ENCODE results near the gene PLXNB2.

Gene PLXNB2

DNA sequence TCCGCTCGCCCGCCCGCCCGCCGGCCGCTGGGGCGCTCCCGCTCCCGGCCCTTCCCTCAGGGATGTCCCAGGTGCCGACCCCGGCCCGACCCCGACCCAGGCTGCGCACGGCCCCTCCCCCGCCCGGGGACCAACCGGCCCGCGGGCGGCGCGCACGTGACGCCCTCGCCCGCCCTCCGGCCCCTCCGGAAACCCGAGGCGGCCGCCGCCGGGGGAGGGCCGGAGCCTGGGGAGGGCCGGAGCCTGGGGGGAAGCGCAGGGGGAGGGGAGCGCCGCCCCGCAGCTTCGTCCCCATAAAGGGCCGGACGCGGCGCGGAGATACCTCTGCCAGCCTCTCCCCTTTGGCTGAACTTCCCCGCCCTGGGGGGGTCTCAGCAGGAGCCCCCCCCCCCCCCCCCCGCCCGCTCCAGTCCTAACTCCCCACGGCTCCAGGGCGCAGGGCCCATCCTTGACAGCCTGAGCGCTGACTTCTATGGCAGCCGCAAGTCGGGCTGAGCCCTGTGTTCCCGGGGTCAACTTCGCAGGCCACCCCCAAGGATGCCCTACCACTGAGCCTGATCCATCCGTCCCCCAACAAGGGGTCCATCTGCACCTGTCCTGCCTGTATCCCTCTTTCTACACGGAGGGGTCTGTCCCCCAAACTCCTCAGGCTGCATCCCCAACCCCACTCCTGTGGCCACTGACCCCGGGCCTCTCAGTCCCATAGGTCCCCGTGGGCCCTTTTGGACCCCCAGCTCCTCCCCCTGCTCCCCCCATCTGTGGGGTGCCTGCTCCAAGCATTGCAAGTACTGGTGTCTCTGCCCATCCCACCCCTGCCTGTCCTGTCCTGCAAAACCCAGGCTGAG lies 45.6 kb downstream of the PLXNB2 start, which contains the start of gene MAPK12:
TSS of gene MAPK12 (minus strand) at position 69 of the 845 bp plus-strand sequence. CDS start 174 bp downstream, outside the sequence.
- ATAC-seq (ENCODE audit: insufficient read depth, low read depth) (no peak), DNase-seq (no peak)
- H3K9ac ChIP-seq (ENCODE audit: low read depth, low read length), result no peak within 1 kb of the TSS
- no peak within 1 kb of the TSS for H2AFZ ChIP-seq (ENCODE audit: low read depth, low read length)
- no peak within 1 kb of the TSS for H3K27ac ChIP-seq (ENCODE audit: low read length)
- H3K4me1 ChIP-seq (ENCODE audit: insufficient read depth, low read length), result no peaks in the 10 kb centered on the region
- no peak within 1 kb of the TSS for H3K4me2 ChIP-seq (ENCODE audit: insufficient read depth, low read length)
- H3K27me3 ChIP-seq (ENCODE audit: insufficient read depth, low read length, poor library complexity), result no peaks in the 10 kb centered on the region
- H3K9me3 ChIP-seq (ENCODE audit: insufficient read depth, low read length, severe bottlenecking), result no peaks in the 10 kb centered on the region
- H3K36me3 ChIP-seq (ENCODE audit: insufficient read depth, low read length), result no peaks in the 10 kb centered on the region
- H4K20me1 ChIP-seq (ENCODE audit: insufficient read depth, low read length), result peaks cover 17% of the 10 kb centered on the region
- H3K4me3 ChIP-seq (ENCODE audit: low read depth in 1 of 2, low read length in 2 of 2), result no peak within 1 kb of the TSS
- no peak for TF ChIP-seq EZH2 (IDR thresholded peaks at IDR 0.05; ENCODE audit: borderline replicate concordance, low read depth, low read length, severe bottlenecking)
- TF ChIP-seq, protein P1, sequence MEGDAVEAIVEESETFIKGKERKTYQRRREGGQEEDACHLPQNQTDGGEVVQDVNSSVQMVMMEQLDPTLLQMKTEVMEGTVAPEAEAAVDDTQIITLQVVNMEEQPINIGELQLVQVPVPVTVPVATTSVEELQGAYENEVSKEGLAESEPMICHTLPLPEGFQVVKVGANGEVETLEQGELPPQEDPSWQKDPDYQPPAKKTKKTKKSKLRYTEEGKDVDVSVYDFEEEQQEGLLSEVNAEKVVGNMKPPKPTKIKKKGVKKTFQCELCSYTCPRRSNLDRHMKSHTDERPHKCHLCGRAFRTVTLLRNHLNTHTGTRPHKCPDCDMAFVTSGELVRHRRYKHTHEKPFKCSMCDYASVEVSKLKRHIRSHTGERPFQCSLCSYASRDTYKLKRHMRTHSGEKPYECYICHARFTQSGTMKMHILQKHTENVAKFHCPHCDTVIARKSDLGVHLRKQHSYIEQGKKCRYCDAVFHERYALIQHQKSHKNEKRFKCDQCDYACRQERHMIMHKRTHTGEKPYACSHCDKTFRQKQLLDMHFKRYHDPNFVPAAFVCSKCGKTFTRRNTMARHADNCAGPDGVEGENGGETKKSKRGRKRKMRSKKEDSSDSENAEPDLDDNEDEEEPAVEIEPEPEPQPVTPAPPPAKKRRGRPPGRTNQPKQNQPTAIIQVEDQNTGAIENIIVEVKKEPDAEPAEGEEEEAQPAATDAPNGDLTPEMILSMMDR (IDR thresholded peaks at IDR 0.05; ENCODE audit: borderline replicate concordance, extremely low read depth, low read length, poor library complexity, severe bottlenecking), result no peak
- no peaks in the 10 kb centered on the region for H3K79me2 ChIP-seq (ENCODE audit: insufficient read depth, low read length)

DNA sequence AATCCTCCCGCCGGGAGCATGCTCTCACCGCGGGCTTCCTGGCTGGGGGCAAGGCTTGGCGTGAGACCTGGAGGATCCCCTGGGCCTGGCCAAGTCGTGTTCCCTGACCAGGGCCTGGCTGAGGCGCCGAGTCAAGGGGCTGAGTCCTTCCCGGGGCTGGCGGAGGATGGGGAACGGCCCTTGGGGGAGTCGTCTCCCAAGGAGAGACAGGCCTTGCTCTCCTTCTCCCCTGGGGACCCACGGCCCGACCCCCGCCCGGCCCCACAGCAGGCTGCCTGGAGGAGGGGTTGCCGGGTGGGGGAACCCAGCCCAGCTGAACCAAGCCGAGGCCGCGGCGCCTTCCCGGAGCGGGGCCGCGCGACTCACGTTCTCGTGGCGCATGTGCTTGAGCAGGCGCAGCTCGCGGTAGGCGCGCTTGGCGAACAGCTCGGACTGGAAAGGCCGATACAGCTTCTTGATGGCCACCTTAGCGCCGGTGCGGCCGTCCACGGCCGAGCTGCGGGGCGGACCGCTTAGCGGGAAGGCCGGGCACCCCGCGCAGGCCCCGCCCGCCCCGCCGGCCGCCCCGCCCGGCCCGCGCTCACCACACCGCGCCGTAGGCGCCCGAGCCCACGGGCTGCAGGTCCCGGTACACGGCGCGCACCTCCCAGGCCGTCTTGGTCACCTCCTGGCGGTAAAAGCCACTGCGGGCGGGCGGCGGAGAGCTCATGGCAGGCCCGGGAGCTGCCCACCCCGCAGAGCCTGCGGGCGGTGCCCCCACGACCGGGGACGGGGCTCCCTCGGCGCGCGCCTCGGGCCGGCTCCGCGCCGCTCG lies 46.4 kb downstream of the PLXNB2 start:
- H2AFZ ChIP-seq (ENCODE audit: low read depth, low read length), result no peak overlapping the region
- no peaks in the 10 kb centered on the region for H3K27me3 ChIP-seq (ENCODE audit: insufficient read depth, low read length, poor library complexity)
- H4K20me1 ChIP-seq (ENCODE audit: insufficient read depth, low read length), result peaks cover 17% of the 10 kb centered on the region
- TF ChIP-seq EZH2 (IDR thresholded peaks at IDR 0.05; ENCODE audit: borderline replicate concordance, low read depth, low read length, severe bottlenecking), result no peak
- TF ChIP-seq, protein P1 (IDR thresholded peaks at IDR 0.05; ENCODE audit: borderline replicate concordance, extremely low read depth, low read length, poor library complexity, severe bottlenecking), result no peak
- H3K9me3 ChIP-seq (ENCODE audit: insufficient read depth, low read length, severe bottlenecking), result no peaks in the 10 kb centered on the region
- ATAC-seq (ENCODE audit: insufficient read depth, low read depth) (no peak), DNase-seq (no peak)
- no peak overlapping the region for H3K27ac ChIP-seq (ENCODE audit: low read length)
- H3K4me2 ChIP-seq (ENCODE audit: insufficient read depth, low read length), result no peak overlapping the region
- no peaks in the 10 kb centered on the region for H3K79me2 ChIP-seq (ENCODE audit: insufficient read depth, low read length)
- no peaks in the 10 kb centered on the region for H3K36me3 ChIP-seq (ENCODE audit: insufficient read depth, low read length)
- H3K4me1 ChIP-seq (ENCODE audit: insufficient read depth, low read length), result no peaks in the 10 kb centered on the region
- H3K9ac ChIP-seq (ENCODE audit: low read depth, low read length), result no peak overlapping the region
- H3K4me3 ChIP-seq (ENCODE audit: low read depth in 1 of 2, low read length in 2 of 2), result no peak overlapping the region

DNA sequence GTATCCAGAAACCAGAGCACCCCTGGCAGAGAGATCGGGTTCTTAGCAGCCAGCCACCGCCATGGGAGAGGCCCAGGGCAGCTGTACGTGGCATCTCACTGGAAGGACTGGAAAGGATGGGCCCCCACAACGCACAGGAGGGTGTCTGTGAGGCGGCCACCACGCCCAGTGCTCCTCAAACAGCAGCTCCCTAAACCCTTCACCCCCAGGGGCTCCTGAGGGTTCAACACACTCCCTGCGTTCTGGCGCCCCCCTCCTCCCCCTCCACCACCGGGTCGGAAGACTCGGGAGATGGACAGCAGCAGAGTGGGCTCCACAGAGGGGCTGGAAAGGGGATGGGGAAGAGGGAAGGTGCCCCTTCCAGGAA lies 47.0 kb downstream of the PLXNB2 start:
- TF ChIP-seq, protein P1 (IDR thresholded peaks at IDR 0.05; ENCODE audit: borderline replicate concordance, extremely low read depth, low read length, poor library complexity, severe bottlenecking), result no peak
- TF ChIP-seq EZH2 (IDR thresholded peaks at IDR 0.05; ENCODE audit: borderline replicate concordance, low read depth, low read length, severe bottlenecking), result no peak
- H2AFZ ChIP-seq (ENCODE audit: low read depth, low read length), result no peak overlapping the region
- no peak overlapping the region for H3K27ac ChIP-seq (ENCODE audit: low read length)
- H3K9me3 ChIP-seq (ENCODE audit: insufficient read depth, low read length, severe bottlenecking), result no peaks in the 10 kb centered on the region
- H3K27me3 ChIP-seq (ENCODE audit: insufficient read depth, low read length, poor library complexity), result no peaks in the 10 kb centered on the region
- H3K4me2 ChIP-seq (ENCODE audit: insufficient read depth, low read length), result no peak overlapping the region
- H3K9ac ChIP-seq (ENCODE audit: low read depth, low read length), result no peak overlapping the region
- ATAC-seq (ENCODE audit: insufficient read depth, low read depth) (no peak), DNase-seq (no peak)
- H3K4me1 ChIP-seq (ENCODE audit: insufficient read depth, low read length), result no peaks in the 10 kb centered on the region
- no peaks in the 10 kb centered on the region for H3K79me2 ChIP-seq (ENCODE audit: insufficient read depth, low read length)
- no peaks in the 10 kb centered on the region for H3K36me3 ChIP-seq (ENCODE audit: insufficient read depth, low read length)
- peaks cover 16% of the 10 kb centered on the region for H4K20me1 ChIP-seq (ENCODE audit: insufficient read depth, low read length)
- no peak overlapping the region for H3K4me3 ChIP-seq (ENCODE audit: low read depth in 1 of 2, low read length in 2 of 2)

Measured in DND-41 (cell line).